ENCODE results near the gene SHROOM3.
"Not testable (repeated sequence)": the region's sequence is repeated elsewhere in the genome, so short reads cannot be mapped to it uniquely, and the experiment has no call there.

The SHROOM3 gene

DNA sequence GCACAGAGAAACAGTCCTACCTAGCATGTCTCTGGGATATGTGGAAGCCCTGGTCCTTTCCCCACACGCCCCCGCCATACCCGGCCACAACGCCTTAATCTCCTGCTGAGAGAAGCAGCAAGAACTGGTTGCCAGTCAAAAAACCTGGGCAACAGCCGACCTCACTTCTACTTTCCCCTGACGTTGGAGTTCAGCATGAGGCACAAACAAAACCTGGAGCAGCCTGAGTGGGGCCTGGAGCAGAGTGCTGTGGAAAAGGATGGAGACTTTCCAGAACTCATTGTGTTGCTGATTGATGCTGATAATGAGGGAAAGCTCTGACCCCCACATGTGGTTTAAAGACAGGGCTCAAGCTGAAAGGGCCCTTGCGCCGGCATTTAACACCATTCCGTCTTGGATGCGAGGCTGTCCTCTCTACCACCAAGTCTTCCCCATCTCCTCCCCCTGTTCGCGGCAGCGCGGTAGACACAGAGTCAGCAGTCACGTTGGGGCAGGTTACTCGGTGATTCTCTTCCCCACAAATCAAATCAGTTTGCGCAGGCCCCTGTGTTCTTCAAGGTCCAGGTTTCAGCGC is 14.8 kb upstream of the SHROOM3 start:
- H3K4me1 ChIP-seq (ENCODE audit: control insufficient read depth, insufficient read depth, low read depth, low read length), result no peaks in the 10 kb centered on the region
- H2BK15ac ChIP-seq (ENCODE audit: low read depth, poor library complexity, severe bottlenecking), result no peak overlapping the region
- no peaks in the 10 kb centered on the region for H3K9me3 ChIP-seq (ENCODE audit: control insufficient read depth, low read length)
- H3K4me2 ChIP-seq (ENCODE audit: low read length, poor library complexity, severe bottlenecking), result no peak overlapping the region
- H3K18ac ChIP-seq (ENCODE audit: low read depth in 1 of 2, low read length in 2 of 2), result no peak overlapping the region
- peak overlapping the region in 1 of 2 experiments; percentile 72 for H3K4me3 ChIP-seq (ENCODE audit: insufficient read depth in 1 of 2, low read depth in 1 of 2, low read length in 2 of 2)
- no peaks in the 10 kb centered on the region for H3K79me1 ChIP-seq (replicated peaks; ENCODE audit: low read length, poor library complexity, severe bottlenecking)
- H2AFZ ChIP-seq (ENCODE audit: low read depth, low read length), result no peak overlapping the region
- no peak overlapping the region for H4K8ac ChIP-seq (ENCODE audit: low read length)
- H2BK5ac ChIP-seq (ENCODE audit: low read depth, low read length, poor library complexity, severe bottlenecking), result no peak overlapping the region
- WGBS, result 91% methylated on average over 18 of the region's 18 CpGs
- DNase-seq, result no peak
- no peaks in the 10 kb centered on the region for H3K36me3 ChIP-seq (ENCODE audit: control insufficient read depth in 1 of 2, insufficient read depth in 2 of 2, low read depth in 1 of 2, low read length in 2 of 2)
- H3K23ac ChIP-seq (ENCODE audit: low read length in 2 of 2), result no peak overlapping the region
- no peak overlapping the region for H3K14ac ChIP-seq (ENCODE audit: low read length in 2 of 2)
- peak overlapping the region; percentile 70 for H3K9ac ChIP-seq (ENCODE audit: low read length)
- H3K27ac ChIP-seq (ENCODE audit: low read length, poor library complexity, severe bottlenecking), result no peak overlapping the region
- H2AK5ac ChIP-seq (ENCODE audit: low read length, severe bottlenecking), result no peak overlapping the region
- H3K4ac ChIP-seq (ENCODE audit: low read depth in 1 of 2, low read length in 2 of 2), result no peak overlapping the region
- H4K91ac ChIP-seq (ENCODE audit: low read length), result no peak overlapping the region
- H2BK120ac ChIP-seq (ENCODE audit: low read depth, low read length), result no peak overlapping the region
- no peak overlapping the region for H2BK12ac ChIP-seq (ENCODE audit: low read length in 2 of 2)
- H3K27me3 ChIP-seq (ENCODE audit: control insufficient read depth in 1 of 2, insufficient read depth in 1 of 2, low read length in 2 of 2), result peaks cover 0 to 14% of the 10 kb centered on the region in 2 experiments

DNA sequence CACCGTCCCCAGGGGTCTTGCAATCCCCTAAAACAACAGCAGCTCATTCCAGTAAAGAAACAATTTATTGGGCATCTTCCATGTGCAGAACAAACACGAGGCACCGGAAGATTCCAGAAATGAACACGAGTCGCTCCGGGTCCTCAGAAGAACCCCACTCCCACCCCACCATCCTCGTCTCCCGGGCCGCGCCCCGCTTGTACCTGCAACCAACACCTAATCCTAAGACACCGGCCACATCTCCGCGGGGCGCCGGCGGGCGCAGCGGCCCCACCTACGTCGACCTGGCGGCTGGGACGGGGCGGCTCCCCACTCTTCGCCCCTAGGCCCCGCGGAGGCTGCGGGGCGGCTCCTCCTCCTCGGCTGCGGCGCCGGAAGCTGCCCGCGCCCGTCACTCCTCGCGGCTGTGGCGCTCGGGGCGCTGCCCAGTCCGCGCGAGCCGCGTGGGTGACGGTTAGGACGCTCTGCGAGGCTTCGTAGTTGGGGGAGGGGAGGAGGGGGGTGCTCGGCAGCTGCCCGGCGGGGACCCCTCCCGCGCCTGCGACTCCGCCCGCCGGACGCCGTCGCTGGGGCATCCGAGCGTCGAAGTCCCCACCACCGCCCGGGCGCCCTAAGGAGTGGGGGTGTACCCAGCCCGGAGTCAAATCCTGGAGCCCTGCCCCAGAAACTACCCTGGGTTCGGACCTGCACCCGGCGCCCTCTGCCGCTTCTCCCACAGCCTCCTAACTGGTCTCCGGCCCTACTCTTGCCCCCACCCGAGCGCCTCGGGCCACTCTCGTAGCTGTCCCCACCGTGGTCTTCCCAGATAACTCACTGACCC is 14.1 kb upstream of the SHROOM3 start, which contains the start of gene CCDC158:
Gene CCDC158 (minus strand): TSS at position 380 of the 820 bp plus-strand sequence. CDS start 17,934 bp downstream, outside the sequence.
- H2AK5ac ChIP-seq (ENCODE audit: low read length, severe bottlenecking), result no peak within 1 kb of the TSS
- no peak within 1 kb of the TSS for H2BK12ac ChIP-seq (ENCODE audit: low read length in 2 of 2)
- H3K9me3 ChIP-seq (ENCODE audit: control insufficient read depth, low read length), result no peaks in the 10 kb centered on the region
- no peak within 1 kb of the TSS for H3K27ac ChIP-seq (ENCODE audit: low read length, poor library complexity, severe bottlenecking)
- H3K27me3 ChIP-seq (ENCODE audit: control insufficient read depth in 1 of 2, insufficient read depth in 1 of 2, low read length in 2 of 2), result peaks cover 0 to 16% of the 10 kb centered on the region in 2 experiments
- H3K79me1 ChIP-seq (replicated peaks; ENCODE audit: low read length, poor library complexity, severe bottlenecking), result no peaks in the 10 kb centered on the region
- no peak within 1 kb of the TSS for H3K23ac ChIP-seq (ENCODE audit: low read length in 2 of 2)
- H3K4me1 ChIP-seq (ENCODE audit: control insufficient read depth, insufficient read depth, low read depth, low read length), result no peaks in the 10 kb centered on the region
- no peak within 1 kb of the TSS for H2BK120ac ChIP-seq (ENCODE audit: low read depth, low read length)
- WGBS, result 97% methylated on average over 76 of the region's 79 CpGs
- peak within 1 kb of the TSS in 1 of 2 experiments; percentile 72 for H3K4me3 ChIP-seq (ENCODE audit: insufficient read depth in 1 of 2, low read depth in 1 of 2, low read length in 2 of 2)
- H2AFZ ChIP-seq (ENCODE audit: low read depth, low read length), result no peak within 1 kb of the TSS
- DNase-seq, result no peak
- H3K18ac ChIP-seq (ENCODE audit: low read depth in 1 of 2, low read length in 2 of 2), result no peak within 1 kb of the TSS
- no peak within 1 kb of the TSS for H3K4me2 ChIP-seq (ENCODE audit: low read length, poor library complexity, severe bottlenecking)
- no peak within 1 kb of the TSS for H3K14ac ChIP-seq (ENCODE audit: low read length in 2 of 2)
- no peak within 1 kb of the TSS for H4K8ac ChIP-seq (ENCODE audit: low read length)
- H3K36me3 ChIP-seq (ENCODE audit: control insufficient read depth in 1 of 2, insufficient read depth in 2 of 2, low read depth in 1 of 2, low read length in 2 of 2), result no peaks in the 10 kb centered on the region
- H3K9ac ChIP-seq (ENCODE audit: low read length), result peak within 1 kb of the TSS; percentile 70
- H3K4ac ChIP-seq (ENCODE audit: low read depth in 1 of 2, low read length in 2 of 2), result no peak within 1 kb of the TSS
- no peak within 1 kb of the TSS for H4K91ac ChIP-seq (ENCODE audit: low read length)
- no peak within 1 kb of the TSS for H2BK5ac ChIP-seq (ENCODE audit: low read depth, low read length, poor library complexity, severe bottlenecking)
- no peak within 1 kb of the TSS for H2BK15ac ChIP-seq (ENCODE audit: low read depth, poor library complexity, severe bottlenecking)

DNA sequence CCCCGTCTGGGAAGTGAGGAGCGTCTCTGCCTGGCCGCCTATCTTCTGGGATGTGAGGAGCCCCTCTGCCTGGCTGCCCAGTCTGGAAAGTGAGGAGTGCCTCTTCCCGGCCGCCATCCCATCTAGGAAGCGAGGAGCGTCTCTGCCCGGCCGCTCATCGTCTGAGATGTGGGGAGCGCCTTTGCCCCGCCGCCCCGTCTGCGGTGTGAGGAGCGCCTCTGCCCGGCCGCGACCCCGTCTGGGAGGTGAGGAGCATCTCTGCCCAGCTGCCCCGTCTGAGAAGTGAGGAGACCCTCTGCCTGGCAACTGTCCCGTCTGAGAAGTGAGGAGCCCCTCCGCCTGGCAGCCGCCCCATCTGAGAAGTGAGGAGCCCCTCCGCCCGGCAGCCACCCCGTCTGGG is 11.9 kb upstream of the SHROOM3 start:
- H3K4ac ChIP-seq (ENCODE audit: low read depth in 1 of 2, low read length in 2 of 2); H3K23ac ChIP-seq (ENCODE audit: low read length in 2 of 2): not testable (repeated sequence)
- WGBS, result 97% methylated on average over 21 of the region's 27 CpGs

DNA sequence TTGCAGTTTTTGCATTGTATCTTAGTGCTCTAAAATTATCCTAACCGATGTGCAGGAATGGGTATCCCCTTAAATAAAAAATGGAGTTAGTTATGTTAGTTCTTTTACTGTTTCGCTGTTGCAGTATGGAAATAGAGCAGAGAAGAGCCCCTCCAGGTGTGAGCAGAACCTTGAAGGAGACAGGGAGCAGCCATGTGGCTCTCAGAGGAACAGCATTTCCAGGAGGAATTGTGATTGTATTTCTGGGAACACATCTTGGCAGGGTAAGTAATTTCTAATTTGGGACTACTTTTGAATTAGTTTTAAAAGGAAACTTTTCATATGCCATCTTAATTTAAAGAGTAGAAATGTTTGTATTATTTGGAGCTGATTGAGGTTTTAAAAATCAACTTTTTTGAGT is 8.8 kb upstream of the SHROOM3 start:
- H2AK5ac ChIP-seq (ENCODE audit: low read length, severe bottlenecking), result no peak overlapping the region
- no peak overlapping the region for H2BK15ac ChIP-seq (ENCODE audit: low read depth, poor library complexity, severe bottlenecking)
- WGBS, result 62% methylated on average over 2 of the region's 2 CpGs
- H3K27ac ChIP-seq (ENCODE audit: low read length, poor library complexity, severe bottlenecking), result no peak overlapping the region
- no peak overlapping the region for H3K4me3 ChIP-seq (ENCODE audit: insufficient read depth in 1 of 2, low read depth in 1 of 2, low read length in 2 of 2)
- no peak overlapping the region for H2BK12ac ChIP-seq (ENCODE audit: low read length in 2 of 2)
- H3K18ac ChIP-seq (ENCODE audit: low read depth in 1 of 2, low read length in 2 of 2), result no peak overlapping the region
- no peak overlapping the region for H4K8ac ChIP-seq (ENCODE audit: low read length)
- H3K9me3 ChIP-seq (ENCODE audit: control insufficient read depth, low read length), result no peaks in the 10 kb centered on the region
- no peak overlapping the region for H3K4ac ChIP-seq (ENCODE audit: low read depth in 1 of 2, low read length in 2 of 2)
- H3K23ac ChIP-seq (ENCODE audit: low read length in 2 of 2), result no peak overlapping the region
- no peak for DNase-seq
- no peak overlapping the region for H2BK5ac ChIP-seq (ENCODE audit: low read depth, low read length, poor library complexity, severe bottlenecking)
- no peaks in the 10 kb centered on the region for H3K36me3 ChIP-seq (ENCODE audit: control insufficient read depth in 1 of 2, insufficient read depth in 2 of 2, low read depth in 1 of 2, low read length in 2 of 2)
- H3K9ac ChIP-seq (ENCODE audit: low read length), result no peak overlapping the region
- H3K14ac ChIP-seq (ENCODE audit: low read length in 2 of 2), result no peak overlapping the region
- H2BK120ac ChIP-seq (ENCODE audit: low read depth, low read length), result no peak overlapping the region
- no peak overlapping the region for H4K91ac ChIP-seq (ENCODE audit: low read length)
- H3K4me2 ChIP-seq (ENCODE audit: low read length, poor library complexity, severe bottlenecking), result no peak overlapping the region
- no peaks in the 10 kb centered on the region for H3K79me1 ChIP-seq (replicated peaks; ENCODE audit: low read length, poor library complexity, severe bottlenecking)
- H3K4me1 ChIP-seq (ENCODE audit: control insufficient read depth, insufficient read depth, low read depth, low read length), result no peaks in the 10 kb centered on the region
- H2AFZ ChIP-seq (ENCODE audit: low read depth, low read length), result no peak overlapping the region
- H3K27me3 ChIP-seq (ENCODE audit: control insufficient read depth in 1 of 2, insufficient read depth in 1 of 2, low read length in 2 of 2), result peaks cover 0 to 7% of the 10 kb centered on the region in 2 experiments

More for the DNA sequence above, 11.9 kb upstream of the SHROOM3 start:
- H2BK120ac ChIP-seq (ENCODE audit: low read depth, low read length); H3K4me3 ChIP-seq (ENCODE audit: insufficient read depth in 1 of 2, low read depth in 1 of 2, low read length in 2 of 2); H2AFZ ChIP-seq (ENCODE audit: low read depth, low read length); H2BK12ac ChIP-seq (ENCODE audit: low read length in 2 of 2); DNase-seq; H3K9ac ChIP-seq (ENCODE audit: low read length); H3K36me3 ChIP-seq (ENCODE audit: control insufficient read depth in 1 of 2, insufficient read depth in 2 of 2, low read depth in 1 of 2, low read length in 2 of 2); H4K8ac ChIP-seq (ENCODE audit: low read length); H3K4me1 ChIP-seq (ENCODE audit: control insufficient read depth, insufficient read depth, low read depth, low read length); H3K9me3 ChIP-seq (ENCODE audit: control insufficient read depth, low read length); H3K79me1 ChIP-seq (replicated peaks; ENCODE audit: low read length, poor library complexity, severe bottlenecking); H4K91ac ChIP-seq (ENCODE audit: low read length); H3K18ac ChIP-seq (ENCODE audit: low read depth in 1 of 2, low read length in 2 of 2); H3K27ac ChIP-seq (ENCODE audit: low read length, poor library complexity, severe bottlenecking); H2BK5ac ChIP-seq (ENCODE audit: low read depth, low read length, poor library complexity, severe bottlenecking); H2AK5ac ChIP-seq (ENCODE audit: low read length, severe bottlenecking); H2BK15ac ChIP-seq (ENCODE audit: low read depth, poor library complexity, severe bottlenecking); H3K14ac ChIP-seq (ENCODE audit: low read length in 2 of 2); H3K4me2 ChIP-seq (ENCODE audit: low read length, poor library complexity, severe bottlenecking): not testable (repeated sequence)
- peaks cover 0 to 16% of the 10 kb centered on the region in 2 experiments for H3K27me3 ChIP-seq (ENCODE audit: control insufficient read depth in 1 of 2, insufficient read depth in 1 of 2, low read length in 2 of 2)
